GM19452 (cell line): ENCODE results near the gene TNFAIP8L1.
"Not testable (repeated sequence)": the region's sequence is repeated elsewhere in the genome, so short reads cannot be mapped to it uniquely, and the experiment has no call there.

Source experiments
- ATAC-seq: cut with Tn5 transposase; IDR thresholded peaks from one replicate; pipeline ENCODE4 v1.9.1; 2021; ENCODE audit not compliant: unreplicated experiment

The TNFAIP8L1 gene

GRCh38 chr19:4675346-4675745 is 36.0 kb downstream of the TNFAIP8L1 start:
- ATAC-seq, result no peak

GRCh38 chr19:4676955-4677731 is 37.8 kb downstream of the TNFAIP8L1 start:
- no peak for ATAC-seq

GRCh38 chr19:4678881-4679790 is 39.8 kb downstream of the TNFAIP8L1 start:
- no peak for ATAC-seq

- not testable (repeated sequence) for ATAC-seq
Observed at GRCh38 chr19:4680021-4680420, 40.7 kb downstream of the TNFAIP8L1 start.

- no peak for ATAC-seq
Observed at GRCh38 chr19:4682417-4683200, 43.3 kb downstream of the TNFAIP8L1 start.

- no peak for ATAC-seq
Observed at GRCh38 chr19:4684312-4685095, 45.2 kb downstream of the TNFAIP8L1 start.

GRCh38 chr19:4686700-4687099 is 47.4 kb downstream of the TNFAIP8L1 start:
- ATAC-seq, result no peak

GRCh38 chr19:4687396-4687795 is 48.1 kb downstream of the TNFAIP8L1 start:
- no peak for ATAC-seq

- ATAC-seq, result no peak
Observed at GRCh38 chr19:4688587-4688986, 49.3 kb downstream of the TNFAIP8L1 start.

GRCh38 chr19:4689403-4689802 is 50.1 kb downstream of the TNFAIP8L1 start:
- ATAC-seq, result no peak

GRCh38 chr19:4690361-4690760 is 51.0 kb downstream of the TNFAIP8L1 start:
- ATAC-seq, result no peak

GRCh38 chr19:4691373-4691772 is 52.1 kb downstream of the TNFAIP8L1 start:
- ATAC-seq, result no peak

- ATAC-seq, result no peak
Observed at GRCh38 chr19:4692251-4693077, 53.1 kb downstream of the TNFAIP8L1 start.

- ATAC-seq, result no peak
Observed at GRCh38 chr19:4693078-4693350, 53.7 kb downstream of the TNFAIP8L1 start.

GRCh38 chr19:4693471-4694121 is 54.3 kb downstream of the TNFAIP8L1 start:
- ATAC-seq, result no peak

- no peak for ATAC-seq
Observed at GRCh38 chr19:4694211-4694987, 55.1 kb downstream of the TNFAIP8L1 start.

- ATAC-seq, result no peak
Observed at GRCh38 chr19:4695224-4695731, 56.0 kb downstream of the TNFAIP8L1 start.

- ATAC-seq, result no peak
Observed at GRCh38 chr19:4697304-4697703, 58.0 kb downstream of the TNFAIP8L1 start.
